ENCODE measurements around the gene GALR3.

- TF ChIP-seq CTCF (IDR thresholded peaks at IDR 0.05; ENCODE audit: control extremely low read depth in 1 of 3, insufficient read depth in 1 of 3, low read depth in 1 of 3, low read length in 3 of 3), result no peak
- peak in 1 of 2 experiments; percentile 52; a peak in 1 of 3 replicates for TF ChIP-seq EP300 (IDR thresholded peaks at IDR 0.05; ENCODE audit: borderline replicate concordance in 1 of 2, low read depth in 2 of 2, low read length in 2 of 2)
- no peak for TF ChIP-seq EZH2 (IDR thresholded peaks at IDR 0.05; ENCODE audit: low read depth, low read length, severe bottlenecking)
- no peak for TF ChIP-seq POLR2AphosphoS5 (IDR thresholded peaks at IDR 0.05; ENCODE audit: low read depth, low read length)
- TF ChIP-seq BACH1 (IDR thresholded peaks at IDR 0.05; ENCODE audit: low read length), result no peak
- TF ChIP-seq NRF1 (IDR thresholded peaks at IDR 0.05; ENCODE audit: low read depth, low read length), result no peak
- no peak for TF ChIP-seq CREB1 (IDR thresholded peaks at IDR 0.05)
- no peak for TF ChIP-seq POLR2A (IDR thresholded peaks at IDR 0.05; ENCODE audit: control extremely low read depth in 1 of 2, low read depth in 2 of 2, low read length in 2 of 2)
- TF ChIP-seq FOSL1 (IDR thresholded peaks at IDR 0.05; ENCODE audit: insufficient read depth, low read depth, low read length), result no peak
- no peak for TF ChIP-seq SP1 (IDR thresholded peaks at IDR 0.05; ENCODE audit: low read depth, low read length)
- TF ChIP-seq TEAD4 (IDR thresholded peaks at IDR 0.05; ENCODE audit: low read depth, low read length), result no peak
- no peak for TF ChIP-seq CEBPB (IDR thresholded peaks at IDR 0.05; ENCODE audit: low read depth, low read length)
- TF ChIP-seq CBX5 (IDR thresholded peaks at IDR 0.05; ENCODE audit: low read depth, low read length), result no peak
Measured at GRCh38 chr22:37803195-37803638, 20.0 kb upstream of the GALR3 start.

Measured in H1 (cell line).